GM18498 (cell line): ENCODE data around the gene DYNC1LI1.

Experiments
- ATAC-seq: cut with Tn5 transposase; IDR thresholded peaks from one replicate; pipeline ENCODE4 v1.9.1; 2021; ENCODE audit warnings: mild to moderate bottlenecking, moderate library complexity; ENCODE audit not compliant: unreplicated experiment

Gene DYNC1LI1

GRCh38 chr3:32570421-32571191, at the start of gene DYNC1LI1:
Gene DYNC1LI1 (minus strand): TSS chr3:32570858. CDS start chr3:32570770, 88 bp downstream.
- ATAC-seq, result peak; percentile 90

DNA sequence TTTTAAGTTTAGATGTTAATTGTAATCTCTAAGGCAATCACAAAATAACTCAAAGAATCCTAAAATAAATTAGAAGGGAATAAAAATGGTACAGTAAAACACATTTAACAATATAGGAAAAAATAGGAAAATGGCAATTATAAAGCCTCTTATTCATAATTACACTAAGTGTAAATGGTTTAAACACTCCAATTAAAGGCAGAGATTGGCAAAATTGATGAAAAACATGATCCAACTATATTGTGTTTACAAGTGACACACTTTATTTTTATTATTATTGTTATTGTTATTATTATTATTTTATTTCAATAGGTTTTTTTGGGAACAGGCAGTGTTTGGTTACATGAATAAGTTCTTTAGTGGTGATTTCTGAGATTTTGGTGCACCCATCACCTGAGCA, 48.7 kb upstream of the DYNC1LI1 start:
- no peak for ATAC-seq

DNA sequence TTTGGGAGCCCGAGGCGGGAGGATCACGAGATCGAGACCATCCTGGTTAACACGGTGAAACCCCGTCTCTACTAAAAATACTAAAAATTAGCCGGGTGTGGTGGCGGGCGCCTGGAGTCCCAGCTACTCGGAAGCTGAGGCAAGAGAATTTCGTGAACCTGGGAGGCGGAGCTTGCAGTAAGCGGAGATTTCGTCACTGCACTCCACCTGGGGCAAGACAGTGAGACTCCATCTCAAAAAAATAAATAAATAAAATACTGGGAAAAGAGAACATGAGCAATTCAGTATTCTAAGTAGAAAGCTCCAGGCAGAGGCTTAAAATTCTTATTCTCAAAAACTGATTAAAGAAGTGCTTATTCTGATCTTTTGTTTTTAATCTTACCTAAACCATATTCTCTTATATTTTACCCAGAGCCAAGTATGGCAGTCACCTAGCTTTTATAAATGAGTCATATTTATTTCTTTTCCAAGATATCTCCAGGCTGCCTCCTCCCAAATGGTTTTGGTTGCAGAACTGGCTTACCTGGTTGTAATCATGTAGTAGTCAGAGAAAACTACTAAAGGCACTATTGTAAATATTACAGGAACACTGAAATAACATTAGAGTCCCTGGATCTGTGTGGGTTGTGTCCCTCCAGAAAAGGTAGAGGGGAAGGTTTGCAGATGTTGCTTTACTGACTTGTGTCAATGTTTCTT, 45.8 kb upstream of the DYNC1LI1 start:
- ATAC-seq, result no peak

GRCh38 chr3:32614956-32615355, 44.3 kb upstream of the DYNC1LI1 start:
- ATAC-seq, result no peak

GRCh38 chr3:32613183-32613582, 42.5 kb upstream of the DYNC1LI1 start:
- no peak for ATAC-seq

DNA sequence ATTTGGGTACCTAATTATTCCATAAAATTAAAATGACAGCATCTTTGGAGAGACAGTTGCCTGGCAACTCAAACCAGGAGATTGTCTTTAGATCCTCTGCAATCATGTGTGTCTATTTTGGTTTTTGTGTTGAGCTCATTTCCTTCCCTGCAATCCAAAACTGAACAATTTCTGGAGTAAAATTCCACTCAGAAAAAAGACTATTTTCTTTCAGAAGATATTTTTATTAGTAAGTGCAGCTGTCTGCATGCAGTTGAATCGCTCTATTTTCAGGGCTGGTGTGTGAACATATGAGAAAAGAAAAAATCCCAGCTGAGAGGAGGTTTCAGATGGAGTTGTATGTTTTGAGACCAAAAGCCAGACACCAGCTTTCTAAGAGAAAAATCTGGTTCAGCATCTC, 41.9 kb upstream of the DYNC1LI1 start:
- ATAC-seq, result no peak

DNA sequence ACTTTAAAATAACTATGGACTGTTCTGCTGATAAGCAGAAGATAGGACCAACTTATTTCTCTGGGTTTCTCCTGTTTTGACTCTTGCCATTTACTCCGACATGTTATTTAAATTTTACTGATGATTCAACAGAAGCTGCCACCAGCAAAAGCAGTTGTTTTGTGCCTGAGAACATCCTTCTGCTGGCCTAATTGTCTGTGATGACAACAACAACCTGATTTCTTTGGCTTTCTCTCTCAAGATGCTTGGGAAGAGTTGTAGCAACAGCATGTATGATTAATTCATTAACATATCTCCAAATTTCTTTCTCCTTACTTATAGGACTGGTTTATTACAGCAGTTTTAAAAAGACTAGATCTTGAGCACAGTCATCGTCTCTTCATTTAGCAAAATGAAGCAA, 36.9 kb upstream of the DYNC1LI1 start:
- no peak for ATAC-seq

DNA sequence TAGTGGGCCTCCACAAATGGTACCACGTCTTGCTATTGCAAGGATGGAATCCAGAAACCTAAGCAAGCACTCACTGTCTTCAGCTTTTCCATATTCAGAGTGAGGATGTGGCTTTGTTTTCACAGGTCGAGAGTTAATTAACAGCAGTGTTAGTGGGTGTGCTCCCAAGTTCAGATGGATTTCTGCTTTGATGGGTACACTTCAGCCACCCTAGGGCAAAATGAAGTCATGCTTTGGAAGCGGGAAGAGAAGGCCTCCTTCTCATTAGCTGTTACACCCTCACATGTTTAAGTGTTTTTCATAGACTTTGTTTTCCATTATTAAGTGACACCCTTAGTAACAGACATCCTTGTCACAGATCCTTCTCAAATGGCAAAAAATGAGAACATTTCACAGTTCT, 36.3 kb upstream of the DYNC1LI1 start:
- ATAC-seq, result no peak

DNA sequence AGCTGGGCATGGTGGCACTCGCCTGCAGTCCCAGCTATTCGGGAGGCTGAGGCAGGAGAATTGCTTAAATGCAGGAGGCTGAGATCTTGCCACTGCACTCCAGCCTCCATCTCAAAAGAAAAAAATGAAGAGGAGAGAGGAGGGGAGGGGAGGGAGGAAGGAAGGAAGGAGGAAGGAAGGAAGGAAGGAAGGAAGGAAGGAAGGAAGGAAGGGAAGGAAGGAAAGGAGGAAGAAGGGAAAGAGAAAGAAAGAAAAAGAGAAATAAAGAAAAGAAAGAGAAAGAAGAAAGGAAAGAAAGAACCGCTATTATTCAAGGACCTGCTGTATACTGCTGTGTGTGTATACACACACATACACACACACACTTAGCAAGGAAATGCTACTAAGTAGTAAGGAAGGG, 35.6 kb upstream of the DYNC1LI1 start:
- no peak for ATAC-seq

DNA sequence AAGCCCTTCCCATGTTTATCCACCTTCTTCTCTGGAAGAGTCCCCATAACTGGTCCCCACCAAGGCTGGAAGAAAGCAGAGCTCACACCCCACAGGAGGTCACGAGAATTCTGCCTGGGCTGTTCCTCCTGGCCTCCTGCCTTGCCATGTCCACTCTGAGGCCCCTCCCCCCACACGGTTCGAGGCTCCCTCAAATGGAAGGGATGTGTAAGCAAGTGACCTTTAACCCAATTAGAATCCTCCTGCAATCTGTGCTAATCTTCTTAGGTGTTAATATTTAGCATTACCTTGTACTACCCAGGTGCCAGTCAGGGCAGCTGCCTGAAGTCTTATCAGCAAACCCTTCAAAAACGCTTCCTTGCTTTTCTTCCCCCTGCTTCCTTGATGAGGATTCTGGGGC, 32.4 kb upstream of the DYNC1LI1 start:
- no peak for ATAC-seq

DNA sequence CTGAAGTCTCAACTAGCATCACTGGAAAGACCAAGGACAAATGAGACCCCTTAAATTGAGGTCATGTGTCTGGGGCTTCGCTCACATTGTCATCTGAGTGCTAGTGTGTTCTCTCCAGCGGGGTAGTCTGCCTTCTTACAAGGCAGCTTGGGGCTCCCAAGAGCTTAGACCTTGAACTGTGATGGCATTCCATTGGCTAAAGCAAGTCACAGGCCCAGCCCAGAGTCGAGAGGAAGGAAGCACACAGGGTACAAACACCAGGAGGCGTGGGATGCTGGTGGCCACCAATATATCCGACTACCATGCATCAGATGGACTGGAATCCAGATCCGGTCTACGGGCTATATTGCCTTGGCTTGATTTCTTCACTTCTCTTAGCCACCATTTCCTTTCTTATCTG, 31.5 kb upstream of the DYNC1LI1 start:
- no peak for ATAC-seq

- no peak for ATAC-seq
Observed at GRCh38 chr3:32601722-32602121, 31.1 kb upstream of the DYNC1LI1 start.

- ATAC-seq, result no peak
Observed at GRCh38 chr3:32597656-32598055, 27.0 kb upstream of the DYNC1LI1 start.

GRCh38 chr3:32596909-32597369, 26.3 kb upstream of the DYNC1LI1 start:
- no peak for ATAC-seq

DNA sequence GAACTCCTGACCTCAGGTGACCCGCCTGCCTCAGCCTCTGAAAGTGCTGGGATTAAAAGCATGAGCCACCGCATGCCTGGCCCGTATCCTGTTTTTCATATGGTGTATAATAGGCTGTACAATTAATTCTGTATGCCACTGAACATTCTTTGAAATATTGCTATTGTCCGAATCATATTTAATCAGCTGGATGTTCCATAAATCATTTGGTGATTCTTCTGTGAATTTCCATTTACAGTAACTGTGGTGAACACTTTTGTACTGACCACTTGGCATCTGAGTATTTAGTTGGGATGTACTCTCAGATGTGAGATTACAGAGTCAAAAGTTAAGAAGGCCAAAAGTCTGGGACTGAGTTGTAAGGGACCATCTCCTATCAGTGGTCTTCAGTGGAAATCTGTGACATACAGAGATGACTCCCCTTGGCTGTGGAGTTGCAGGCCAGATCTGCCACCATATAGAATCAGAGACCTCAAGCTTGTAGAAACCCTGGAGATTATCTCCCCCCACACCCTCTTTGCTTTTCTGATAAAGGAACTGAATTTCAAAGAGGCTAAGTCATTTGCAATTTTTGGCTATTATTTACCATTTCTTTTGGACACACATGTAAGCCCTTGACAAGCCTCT, 25.7 kb upstream of the DYNC1LI1 start:
- no peak for ATAC-seq

DNA sequence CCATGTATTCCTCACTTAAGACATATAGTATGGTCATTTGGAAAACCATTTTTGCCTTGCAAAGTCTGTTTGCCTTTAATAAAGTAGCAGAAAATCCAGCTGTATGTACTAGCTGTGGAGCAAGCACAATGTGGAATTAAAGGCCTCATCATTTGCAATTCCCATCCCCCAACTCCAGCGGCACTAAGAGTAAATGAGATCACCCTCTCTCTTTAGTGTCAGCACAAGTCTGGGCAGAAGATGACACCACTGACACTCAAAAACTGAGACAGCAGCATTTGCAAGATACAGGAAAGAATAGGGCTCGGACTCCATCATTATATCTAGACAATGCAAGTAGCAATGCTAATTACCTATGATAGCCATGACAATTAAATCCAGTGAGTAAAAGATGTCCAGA, 24.7 kb upstream of the DYNC1LI1 start:
- ATAC-seq, result no peak

DNA sequence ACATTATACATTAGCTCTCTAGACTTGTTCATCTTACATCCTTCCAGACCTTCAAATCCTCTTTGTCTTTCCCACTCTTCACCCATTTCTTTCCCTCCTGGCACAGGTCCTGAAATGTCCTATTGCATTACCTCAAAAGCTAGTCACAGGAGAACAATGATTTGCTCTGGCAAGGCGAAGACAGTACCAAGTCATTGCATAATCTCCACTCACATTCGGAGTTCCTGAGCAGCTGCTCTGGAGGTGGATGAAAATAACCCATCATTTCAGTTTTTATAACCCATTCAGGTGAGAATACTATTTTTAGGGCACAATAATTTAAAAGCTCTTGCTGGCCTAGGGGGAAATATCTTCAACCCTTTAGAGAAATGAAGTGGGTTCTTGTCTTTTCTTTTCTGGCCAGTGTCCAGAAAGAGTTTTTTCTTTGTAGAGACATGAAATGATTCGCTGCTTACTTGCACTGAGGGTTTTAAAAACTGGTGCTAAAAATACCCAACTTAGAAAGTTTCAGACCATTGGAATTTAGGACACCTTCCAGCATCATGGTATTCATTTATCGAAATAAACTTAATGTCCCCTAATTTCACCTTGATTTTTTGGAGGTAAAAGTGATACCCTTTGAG, 23.4 kb upstream of the DYNC1LI1 start:
- no peak for ATAC-seq

DNA sequence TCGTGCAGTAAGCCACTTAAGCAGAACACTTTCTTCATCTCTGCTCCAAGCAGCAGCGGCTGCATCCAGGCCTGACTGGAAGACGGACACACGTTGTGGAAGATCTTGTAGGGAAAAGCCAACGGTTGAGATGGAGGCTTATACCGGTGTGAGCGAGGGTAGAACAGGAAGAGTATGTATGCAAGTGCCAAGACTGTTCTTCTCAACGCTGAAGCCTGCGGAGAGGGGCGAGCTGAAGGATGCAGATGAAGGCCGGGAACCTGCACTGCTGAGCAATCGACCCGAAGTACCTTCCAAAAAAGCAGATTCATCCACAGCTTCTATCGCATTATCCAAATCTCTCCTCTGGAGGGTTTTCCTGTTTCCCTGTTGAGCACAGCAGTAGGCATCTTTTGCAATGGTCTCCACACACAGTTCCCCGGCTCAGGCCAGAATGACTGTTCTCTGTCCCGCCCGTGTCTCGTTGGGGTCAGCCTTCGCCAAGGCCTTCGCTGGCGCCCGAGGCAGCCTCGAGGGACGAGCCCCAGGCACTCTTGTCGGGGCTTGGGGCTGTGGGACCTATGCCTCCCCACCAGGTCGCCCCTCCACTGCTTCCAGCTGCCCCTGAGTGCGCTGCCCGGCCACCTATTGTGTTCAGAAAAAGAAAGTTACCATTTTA, 22.2 kb upstream of the DYNC1LI1 start:
- ATAC-seq, result no peak

- ATAC-seq, result no peak
Observed at GRCh38 chr3:32592011-32592410, 21.4 kb upstream of the DYNC1LI1 start.

DNA sequence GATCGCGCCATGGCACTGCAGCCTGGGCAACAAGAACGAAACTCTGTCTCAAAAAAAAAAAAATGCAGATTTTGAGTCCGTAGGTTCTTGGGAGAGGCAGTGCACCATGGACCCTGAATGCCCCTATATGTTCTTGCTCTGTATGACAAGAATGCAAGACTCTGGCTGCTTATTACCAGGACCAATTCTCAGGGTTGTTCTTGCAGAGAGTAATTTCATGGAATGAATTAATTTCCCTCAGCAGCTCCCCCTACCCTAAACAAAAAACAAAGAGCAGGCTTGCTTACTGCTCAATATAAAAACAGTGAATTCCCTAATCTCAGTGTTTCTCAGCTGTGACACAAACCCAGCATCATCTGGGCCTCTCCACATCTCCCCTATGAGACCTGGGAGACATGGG, 20.5 kb upstream of the DYNC1LI1 start:
- ATAC-seq, result no peak

DNA sequence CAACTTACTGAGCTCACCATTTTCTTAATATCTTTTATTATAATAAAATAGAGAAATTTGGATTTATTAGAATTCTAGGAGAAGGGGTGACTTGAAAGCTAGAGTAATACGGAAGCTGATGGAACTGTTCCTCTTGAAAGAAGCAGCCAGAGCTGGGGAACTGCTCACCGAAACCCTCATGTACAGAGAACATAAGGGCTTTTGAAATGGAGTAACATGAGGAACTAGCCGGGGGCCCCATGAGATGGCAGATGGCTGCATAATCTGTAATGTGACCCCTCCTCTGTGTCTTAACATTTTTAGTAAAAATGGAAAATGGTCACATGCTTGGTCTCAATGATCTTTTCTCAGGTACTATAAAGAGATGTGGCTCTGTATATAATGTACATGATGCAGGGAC, 15.7 kb upstream of the DYNC1LI1 start:
- ATAC-seq, result no peak
